Raji (cell line): ENCODE data around the gene PRKD2.

Experiments
- POLR2A ChIP-seq: IDR thresholded peaks from 2 replicates; pipeline ENCODE4 v1.6.1; 2011; ENCODE audit warnings: low read depth, low read length, control low read depth; ENCODE audit not compliant: insufficient read depth

PRKD2 gene

DNA sequence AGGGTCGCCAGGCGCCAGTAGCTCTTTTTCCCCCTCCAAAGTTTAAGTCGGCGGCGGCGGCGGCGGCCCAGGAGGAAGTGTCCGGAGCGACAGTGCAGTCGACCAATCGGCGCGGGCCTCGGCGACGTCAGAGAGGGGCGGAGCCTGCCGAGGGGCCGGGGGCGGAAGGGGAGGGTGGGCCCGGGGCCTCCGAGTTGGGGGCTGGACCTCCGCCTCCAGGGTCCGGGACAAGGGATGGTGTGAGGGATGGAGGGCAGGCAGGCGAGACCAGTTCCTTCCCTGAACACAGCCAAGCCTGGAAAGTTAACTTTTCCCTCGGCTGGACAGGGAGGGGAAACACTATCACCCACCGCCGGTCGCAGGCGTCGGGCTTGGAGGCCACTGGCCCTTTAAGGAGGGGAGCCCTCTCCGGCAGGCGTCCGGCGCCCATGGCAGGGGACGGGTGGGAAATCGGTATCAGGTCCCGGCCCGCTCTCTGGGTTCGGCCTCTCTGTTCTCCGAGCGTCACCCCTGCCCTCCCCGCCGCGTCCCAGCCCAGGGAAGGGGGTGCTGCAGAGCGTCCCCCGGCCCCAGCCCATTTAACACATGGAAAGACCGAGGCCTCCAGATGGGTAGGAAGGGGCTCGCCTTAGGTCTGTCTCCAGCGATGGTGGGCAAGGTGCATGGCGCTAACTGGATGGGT is at the start of gene PRKD2:
Gene PRKD2 (minus strand): TSS at position 81 of the 682 bp plus-strand sequence. CDS start 744 bp downstream, outside the sequence.
- peak; percentile 63 for TF ChIP-seq POLR2A

DNA sequence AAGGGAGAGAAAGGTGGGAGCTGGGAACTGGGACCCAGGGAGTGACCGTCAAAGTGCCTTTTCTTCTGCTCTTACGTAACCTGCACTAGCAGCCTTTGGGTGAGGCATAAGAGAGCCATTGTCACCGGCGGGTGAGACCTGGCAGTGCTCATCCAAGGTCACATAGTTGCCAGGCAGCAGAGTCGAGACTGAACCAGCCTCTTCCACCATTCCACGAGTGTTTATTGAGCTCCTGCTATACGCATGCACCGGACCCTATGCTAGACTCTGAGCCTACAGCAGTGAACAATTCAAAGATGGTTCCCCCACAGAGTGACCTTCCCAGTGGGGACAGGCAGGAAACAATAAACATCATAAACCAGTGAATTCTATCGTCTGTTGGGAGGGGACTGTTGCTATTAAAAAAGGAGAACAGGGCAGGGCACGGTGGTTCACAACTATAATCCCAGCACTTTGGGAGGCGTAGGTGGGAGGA is 47.9 kb upstream of the PRKD2 start:
- TF ChIP-seq POLR2A, result no peak

DNA sequence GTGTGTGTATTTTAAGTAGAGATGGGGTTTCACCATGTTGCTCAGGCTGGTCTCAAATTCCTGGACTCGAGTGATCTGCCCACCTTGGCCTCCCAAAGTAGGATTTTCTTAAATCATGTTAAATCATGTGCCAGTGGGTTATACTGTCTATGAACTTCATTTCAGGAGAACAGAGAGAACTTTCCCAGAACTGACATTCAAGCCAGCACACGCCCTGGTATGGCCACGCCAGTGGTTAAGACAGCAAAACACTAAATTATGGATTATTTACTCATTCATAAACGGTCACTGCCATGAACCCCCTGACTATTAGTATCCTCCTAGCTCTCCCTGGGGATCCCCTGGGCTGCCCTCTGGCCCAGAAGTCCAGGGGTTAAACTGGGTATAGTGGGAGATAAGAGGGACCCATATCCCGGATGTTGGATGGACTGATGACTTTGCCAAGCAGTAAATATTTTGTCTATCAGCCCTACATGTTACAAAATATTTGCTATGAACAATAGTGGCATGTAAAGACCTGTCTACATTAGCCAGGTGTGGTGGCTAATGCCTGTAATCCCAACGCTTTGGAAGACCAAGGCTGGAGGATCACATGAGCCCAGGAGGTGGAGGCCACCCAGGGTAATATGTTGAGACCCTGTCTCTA is 45.5 kb upstream of the PRKD2 start:
- no peak for TF ChIP-seq POLR2A

DNA sequence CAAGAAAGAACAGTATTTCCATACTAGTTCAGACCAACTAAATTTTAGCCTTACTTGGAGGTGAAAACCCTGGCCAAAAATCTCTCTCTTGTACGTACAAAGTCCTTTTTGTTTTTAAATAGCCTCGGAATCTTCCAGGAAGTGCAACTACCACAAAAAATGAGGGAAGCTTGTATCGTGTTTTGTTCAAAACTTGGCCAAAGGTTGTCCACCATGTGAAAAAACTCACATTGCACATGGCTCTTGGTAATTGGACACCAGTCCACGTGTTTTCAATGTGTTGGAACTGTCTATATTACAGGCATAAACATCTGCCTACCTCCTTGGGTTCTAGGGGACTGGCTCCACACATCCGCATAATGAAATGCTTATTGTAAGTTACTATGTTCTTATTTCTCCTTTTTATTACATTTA is 44.5 kb upstream of the PRKD2 start:
- TF ChIP-seq POLR2A, result no peak

DNA sequence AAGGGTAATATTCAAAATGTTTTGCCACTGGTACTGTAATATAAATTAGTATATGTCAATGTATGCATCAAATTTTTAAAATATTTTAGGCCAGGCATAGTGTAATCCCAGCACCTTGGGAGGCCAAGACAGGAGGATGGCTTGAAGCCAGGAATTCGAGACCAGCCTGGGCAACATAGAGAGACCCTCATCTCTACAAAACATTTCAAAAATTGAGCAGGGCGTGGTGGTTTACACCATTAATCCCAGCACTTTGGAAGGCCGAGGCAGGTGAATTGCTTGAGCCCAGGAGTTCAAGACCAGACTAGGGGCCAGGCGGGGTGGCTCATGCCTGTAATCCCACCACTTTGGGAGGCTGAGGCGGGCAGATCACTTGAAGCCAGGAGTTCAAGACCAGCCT is 43.4 kb upstream of the PRKD2 start:
- TF ChIP-seq POLR2A, result no peak

DNA sequence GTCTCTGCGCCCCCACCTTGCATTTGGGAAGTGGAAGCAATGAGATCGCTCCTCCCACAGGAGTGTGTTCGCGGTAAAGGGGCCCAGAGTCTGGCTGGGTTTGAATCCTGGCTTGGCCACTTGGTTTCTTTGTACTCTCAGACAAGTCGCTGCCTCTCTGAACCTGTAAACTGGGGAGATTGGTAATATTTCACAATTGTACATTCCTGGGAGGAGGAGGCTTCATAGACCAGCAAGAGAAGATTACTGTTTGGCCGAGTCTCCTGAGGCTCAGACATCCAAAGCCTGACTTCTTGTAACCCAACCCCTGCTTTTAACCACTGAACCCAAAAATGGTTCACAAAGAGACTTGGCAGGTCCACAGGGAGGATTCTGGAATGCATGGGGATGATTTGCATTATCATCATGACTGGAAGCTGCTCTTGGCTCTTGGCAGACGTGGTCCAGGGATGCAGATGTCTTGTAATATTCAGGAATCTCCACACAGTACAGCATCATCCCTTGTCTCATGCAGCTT is 43.0 kb upstream of the PRKD2 start:
- no peak for TF ChIP-seq POLR2A

DNA sequence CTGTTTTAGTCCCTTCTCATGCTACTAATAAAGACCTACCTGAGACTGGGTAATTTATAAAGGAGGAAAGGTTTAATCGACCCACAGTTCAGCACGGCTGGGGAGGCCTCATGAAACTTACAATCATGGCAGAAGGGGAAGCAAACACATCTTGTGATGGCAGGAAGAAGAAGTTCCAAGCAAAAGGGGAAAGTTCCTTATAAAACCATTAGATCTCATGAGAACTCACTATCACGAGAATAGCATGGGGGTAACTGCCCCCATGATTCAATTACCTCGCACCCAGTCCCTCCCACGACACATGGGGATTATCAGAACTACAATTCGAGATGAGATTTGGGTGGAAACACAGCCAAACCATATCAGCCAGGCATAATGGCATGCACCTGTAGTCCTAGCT is 42.3 kb upstream of the PRKD2 start:
- TF ChIP-seq POLR2A, result no peak

DNA sequence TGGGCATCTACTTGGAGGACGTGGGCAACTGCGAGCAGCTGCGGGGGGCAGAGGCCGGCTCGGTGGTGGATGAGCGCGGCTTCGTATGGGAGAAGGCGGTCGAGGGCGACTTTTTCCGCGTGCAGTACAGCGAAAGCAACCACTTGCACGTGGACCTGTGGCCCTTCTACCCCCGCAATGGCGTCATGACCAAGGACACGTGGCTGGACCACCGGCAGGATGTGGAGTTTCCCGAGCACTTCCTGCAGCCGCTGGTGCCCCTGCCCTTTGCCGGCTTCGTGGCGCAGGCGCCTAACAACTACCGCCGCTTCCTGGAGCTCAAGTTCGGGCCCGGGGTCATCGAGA is 39.6 kb upstream of the PRKD2 start:
- no peak for TF ChIP-seq POLR2A

DNA sequence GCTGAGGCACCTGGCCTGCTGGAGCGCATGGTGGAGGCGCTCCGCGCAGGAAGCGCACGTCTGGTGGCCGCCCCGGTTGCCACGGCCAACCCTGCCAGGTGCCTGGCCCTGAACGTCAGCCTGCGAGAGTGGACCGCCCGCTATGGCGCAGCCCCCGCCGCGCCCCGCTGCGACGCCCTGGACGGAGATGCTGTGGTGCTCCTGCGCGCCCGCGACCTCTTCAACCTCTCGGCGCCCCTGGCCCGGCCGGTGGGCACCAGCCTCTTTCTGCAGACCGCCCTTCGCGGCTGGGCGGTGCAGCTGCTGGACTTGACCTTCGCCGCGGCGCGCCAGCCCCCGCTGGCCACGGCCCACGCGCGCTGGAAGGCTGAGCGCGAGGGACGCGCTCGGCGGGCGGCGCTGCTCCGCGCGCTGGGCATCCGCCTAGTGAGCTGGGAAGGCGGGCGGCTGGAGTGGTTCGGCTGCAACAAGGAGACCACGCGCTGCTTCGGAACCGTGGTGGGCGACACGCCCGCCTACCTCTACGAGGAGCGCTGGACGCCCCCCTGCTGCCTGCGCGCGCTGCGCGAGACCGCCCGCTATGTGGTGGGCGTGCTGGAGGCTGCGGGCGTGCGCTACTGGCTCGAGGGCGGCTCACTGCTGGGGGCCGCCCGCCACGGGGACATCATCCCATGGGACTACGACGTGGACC is 39.1 kb upstream of the PRKD2 start:
- no peak for TF ChIP-seq POLR2A

DNA sequence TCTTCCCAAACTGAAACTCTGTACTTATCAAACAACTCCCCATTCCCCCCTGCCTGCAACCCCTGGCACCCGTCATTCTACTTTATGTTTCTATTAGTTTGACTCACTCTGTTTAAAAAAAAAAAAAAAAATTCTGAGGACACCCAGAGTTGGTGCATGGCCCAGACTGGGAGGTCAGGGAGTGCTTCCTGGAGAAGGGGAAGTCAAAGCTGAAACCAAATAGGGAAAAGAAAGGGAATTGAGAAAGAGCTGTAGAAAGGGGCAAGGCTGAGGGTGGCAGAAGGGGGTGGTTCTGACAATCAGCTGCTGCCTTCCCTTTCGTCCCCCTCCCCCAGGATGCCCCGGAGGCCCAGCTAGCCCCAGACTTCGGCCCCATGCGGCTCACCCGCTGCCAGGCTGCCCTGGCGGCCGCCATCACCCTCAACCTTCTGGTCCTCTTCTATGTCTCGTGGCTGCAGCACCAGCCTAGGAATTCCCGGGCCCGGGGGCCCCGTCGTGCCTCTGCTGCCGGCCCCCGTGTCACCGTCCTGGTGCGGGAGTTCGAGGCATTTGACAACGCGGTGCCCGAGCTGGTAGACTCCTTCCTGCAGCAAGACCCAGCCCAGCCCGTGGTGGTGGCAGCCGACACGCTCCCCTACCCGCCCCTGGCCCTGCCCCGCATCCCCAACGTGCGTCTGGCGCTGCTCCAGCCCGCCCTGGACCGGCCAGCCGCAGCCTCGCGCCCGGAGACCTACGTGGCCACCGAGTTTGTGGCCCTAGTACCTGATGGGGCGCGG is 38.4 kb upstream of the PRKD2 start:
- no peak for TF ChIP-seq POLR2A

DNA sequence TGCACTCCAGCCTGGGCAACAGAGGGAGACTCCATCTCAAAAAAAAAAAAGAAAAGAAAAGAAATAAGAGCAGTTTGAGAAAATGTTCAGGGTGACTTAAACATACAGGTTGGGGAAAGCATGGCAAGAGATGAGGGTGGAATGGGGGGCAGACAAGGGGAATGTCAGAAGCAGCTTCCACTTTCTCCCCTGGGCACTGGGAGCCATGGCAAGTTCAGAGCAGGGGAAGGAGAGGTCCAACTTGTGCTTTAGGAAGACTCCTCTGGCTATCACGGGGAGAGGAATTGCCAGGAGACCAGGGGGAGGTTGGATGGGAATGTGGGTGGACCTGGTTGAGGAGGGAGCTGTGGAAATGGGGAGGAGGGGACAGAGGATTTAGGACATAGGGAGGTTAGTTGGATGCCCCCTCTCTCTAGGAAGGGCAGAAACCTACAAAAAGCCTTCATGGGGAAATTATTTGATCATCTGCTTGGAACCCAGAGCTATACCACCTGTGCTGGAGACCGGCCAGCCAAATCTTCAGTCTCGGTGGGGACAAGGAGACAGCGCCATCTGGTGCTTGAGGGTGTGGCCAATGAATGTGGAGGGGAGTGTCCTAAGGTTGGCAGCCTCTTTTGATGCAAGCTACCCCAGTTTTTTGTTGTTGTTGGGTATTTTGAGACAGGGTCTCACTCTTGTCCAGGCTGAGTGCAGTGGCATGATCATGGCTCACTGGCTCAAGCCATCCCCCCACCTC is 36.7 kb upstream of the PRKD2 start:
- TF ChIP-seq POLR2A, result no peak

DNA sequence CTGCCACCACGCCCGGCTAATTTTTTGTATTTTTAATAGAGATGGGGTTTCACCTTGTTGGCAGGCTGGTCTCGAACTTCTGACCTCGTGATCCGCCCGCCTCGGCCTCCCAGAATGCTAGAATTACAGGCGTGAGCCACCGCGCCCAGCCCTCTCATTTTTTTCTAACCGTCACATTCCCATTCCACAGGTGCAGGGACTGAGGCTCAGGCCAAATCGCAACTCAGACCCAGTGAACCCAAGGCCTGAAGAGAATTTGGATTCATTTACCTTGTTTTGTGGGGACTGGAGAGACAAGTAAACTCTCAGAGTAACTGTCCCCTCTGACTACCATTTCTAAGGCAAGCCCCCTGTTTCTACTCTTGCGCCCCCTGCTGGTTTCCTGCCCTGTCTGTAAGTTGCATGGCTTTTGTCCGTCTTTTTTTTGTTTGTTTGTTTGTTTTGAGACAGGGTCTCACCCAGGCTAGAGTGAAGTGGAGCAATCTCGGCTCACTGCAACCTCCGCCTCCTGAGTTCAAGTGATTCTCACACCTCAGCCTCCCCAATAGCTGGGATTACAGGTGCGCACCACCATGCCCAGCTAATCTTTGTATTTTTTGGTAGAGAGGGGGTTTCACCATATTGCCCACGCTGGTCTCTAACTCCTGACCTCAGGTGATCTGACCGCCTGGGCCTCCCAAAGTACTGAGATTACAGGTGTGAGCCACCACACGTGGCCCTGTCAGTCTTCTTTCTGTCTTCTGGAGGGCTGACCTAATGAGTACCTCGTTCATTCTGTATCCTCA is 31.6 kb upstream of the PRKD2 start:
- no peak for TF ChIP-seq POLR2A

DNA sequence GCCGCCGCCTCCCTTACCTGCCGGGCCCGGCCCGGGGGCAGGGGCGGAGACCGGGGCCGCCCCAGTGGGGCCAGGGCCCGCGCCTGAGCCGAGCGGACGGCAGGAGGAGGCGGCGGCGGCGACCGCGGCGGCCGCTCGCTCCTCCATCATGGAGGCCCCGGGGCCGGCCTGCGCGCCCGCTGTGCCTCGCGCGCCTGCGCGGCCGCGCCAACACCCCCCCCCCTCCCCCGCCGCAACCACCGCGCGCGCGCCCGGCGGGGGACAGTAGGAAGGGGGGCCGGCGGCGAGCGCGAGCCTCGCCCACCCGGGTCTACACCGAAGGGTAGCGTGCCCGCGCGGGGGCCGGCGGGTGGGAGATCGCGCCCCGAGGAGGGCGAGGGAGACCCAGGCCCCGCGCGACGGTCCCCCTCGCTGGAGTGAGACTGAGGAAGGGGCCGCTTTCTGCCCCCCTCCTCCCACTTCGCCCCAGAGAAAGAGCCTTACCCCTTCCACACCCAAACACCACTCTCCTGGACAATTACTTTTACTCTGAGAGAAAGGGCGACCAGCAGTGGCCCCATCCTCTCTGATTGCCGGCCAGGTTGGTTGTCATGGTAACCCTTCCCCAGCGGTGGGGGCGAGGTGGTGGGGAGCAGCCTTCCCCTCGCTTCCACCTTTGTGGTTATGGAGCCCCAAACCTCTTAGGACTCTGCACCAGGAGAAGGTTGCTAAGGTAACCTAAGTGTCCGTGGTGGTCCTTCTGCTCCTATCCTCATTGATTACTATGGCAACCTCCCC is 29.6 kb upstream of the PRKD2 start, which contains the start of gene STRN4:
Gene STRN4 (minus strand): TSS at position 170 of the 777 bp plus-strand sequence. CDS start 20 bp downstream, at position 150.
- TF ChIP-seq POLR2A, result peak; percentile 49
